Activated CD8-positive, alpha-beta memory T cell treated with anti-CD3 and anti-CD28 coated beads for 36 hours (primary cell): Measurements from ENCODE around the gene SMARCC2. TPM values are rescaled to one million over a fixed set of nuclear protein-coding genes. Genes with fewer than 3 reads are reported as not detected.

ENCODE experiments used
- CTCF ChIA-PET: fragments of 350-600 bp; sonication (Branson Sonifier 250); formaldehyde crosslinking; loops from one replicate; lab custom pipeline; 2021; ENCODE audit warnings: antibody characterized with exemption; lab: Charles Lee
- POLR2A ChIA-PET: fragments of 350-600 bp; sonication (Branson Sonifier 250); formaldehyde crosslinking; loops from one replicate; lab custom pipeline; 2021; ENCODE audit warnings: antibody characterized with exemption; lab: Charles Lee
- total RNA-seq, 2 experiments: library from RNA; stranded (reverse); gene quantifications; one replicate each; pipeline ENCODE4 v1.2.3, GENCODE V29; 2021

The SMARCC2 gene
- total RNA-seq, 2 experiments from 2014 or later = 105 to 108 TPM

GRCh38 chr12:56190695-56191155 lies 1.4 kb upstream of the SMARCC2 start:
- ChIA-PET POLR2A (interaction anchor here (0.7 to 3.4 kb wide), 3 partner anchors 31 to 276 kb away, joined by 3 to 18 read pairs (median 17); partner anchors contain the start of genes ESYT1 and RNF41), CTCF (interaction anchor here (0.7 to 4.1 kb wide), 14 partner anchors 15 to 1044 kb away, joined by 3 to 73 read pairs (median 5); partner anchors contain the start of genes ESYT1, PA2G4, RPL41 and ZC3H10)

GRCh38 chr12:56189918-56190694 lies 823 bp upstream of the SMARCC2 start:
- POLR2A ChIA-PET = interaction anchor here (0.7 to 3.4 kb wide), 10 partner anchors 11 to 373 kb away, joined by 3 to 26 read pairs (median 4); partner anchors contain the start of genes ESYT1, MYL6, RNF41 and RPL41
- CTCF ChIA-PET = interaction anchor here (0.7 to 4.1 kb wide), 46 partner anchors 8 to 1650 kb away, joined by 3 to 73 read pairs (median 5); partner anchors contain the start of genes ANKRD52, ERBB3, ESYT1 and MYL6B

- ChIA-PET POLR2A (interaction anchor here (0.8 to 3.4 kb wide), 5 partner anchors 10 to 70 kb away, joined by 3 to 17 read pairs (median 5); partner anchors contain the start of genes RNF41 and ZC3H10), CTCF (interaction anchor here (0.6 to 4.1 kb wide), 19 partner anchors 13 to 110 kb away, joined by 3 to 73 read pairs (median 5); partner anchors contain the start of genes ESYT1, MYL6B, NABP2 and RNF41)
Measured at GRCh38 chr12:56188778-56189098, 545 bp downstream of the SMARCC2 start.

- CTCF ChIA-PET = interaction anchor here (0.5 to 4.1 kb wide), 15 partner anchors 14 to 111 kb away, joined by 3 to 73 read pairs (median 5); partner anchors contain the start of genes ESYT1, RNF41, RPL41 and ZC3H10
Measured at GRCh38 chr12:56188131-56188777, 1.0 kb downstream of the SMARCC2 start.

GRCh38 chr12:56186957-56187356 lies 2.3 kb downstream of the SMARCC2 start:
- CTCF ChIA-PET = interaction anchor here (0.7 to 1.1 kb wide), 2 partner anchors 181 to 335 kb away, joined by 4 read pairs; no protein-coding TSS in a partner anchor
- POLR2A ChIA-PET = no interaction called here

More at GRCh38 chr12:56188131-56188777, 1.0 kb downstream of the SMARCC2 start:
- POLR2A ChIA-PET = interaction anchor here (0.8 to 3.4 kb wide), 4 partner anchors 13 to 70 kb away, joined by 3 to 17 read pairs (median 6); partner anchors contain the start of genes RNF41 and ZC3H10

- ChIA-PET POLR2A (interaction anchor here (1.7 kb wide), 1 partner anchor 11 kb away, joined by 4 read pairs; the partner anchor contains the start of gene SMARCC2), CTCF (interaction anchor here (1.0 kb wide), 1 partner anchor 11 kb away, joined by 3 read pairs; the partner anchor contains the start of gene SMARCC2)
Measured at GRCh38 chr12:56178347-56178746, 10.9 kb downstream of the SMARCC2 start.

- POLR2A ChIA-PET = no interaction called here
- CTCF ChIA-PET = interaction anchor here (0.7 kb wide), 1 partner anchor 46 kb away, joined by 3 read pairs; no protein-coding TSS in a partner anchor
Measured at GRCh38 chr12:56172839-56173238, 16.4 kb downstream of the SMARCC2 start.

- ChIA-PET CTCF (interaction anchor here (1.5 kb wide), 1 partner anchor 21 kb away, joined by 5 read pairs; no protein-coding TSS in a partner anchor), POLR2A (interaction anchor here (0.6 kb wide), 1 partner anchor 14 kb away, joined by 4 read pairs; no protein-coding TSS in a partner anchor)
Measured at GRCh38 chr12:56169229-56169759, 20.0 kb downstream of the SMARCC2 start.

- ChIA-PET POLR2A (no interaction called here), CTCF (interaction anchor here (1.4 kb wide), 1 partner anchor 16 kb away, joined by 3 read pairs; no protein-coding TSS in a partner anchor)
Measured at GRCh38 chr12:56165369-56165768, 23.9 kb downstream of the SMARCC2 start.

GRCh38 chr12:56164345-56164729 lies 24.9 kb downstream of the SMARCC2 start:
- CTCF ChIA-PET = interaction anchor here (1.4 to 2.9 kb wide), 2 partner anchors 17 to 45 kb away, joined by 3 to 8 read pairs; no protein-coding TSS in a partner anchor
- POLR2A ChIA-PET = no interaction called here

GRCh38 chr12:56163533-56164344 lies 25.5 kb downstream of the SMARCC2 start:
- POLR2A ChIA-PET = interaction anchor here (0.8 to 1.4 kb wide), 2 partner anchors 12 to 35 kb away, joined by 3 to 6 read pairs; partner anchors contain the start of gene ESYT1
- CTCF ChIA-PET = interaction anchor here (0.8 to 2.9 kb wide), 5 partner anchors 18 to 44 kb away, joined by 3 to 9 read pairs (median 8); partner anchors contain the start of gene SMARCC2

GRCh38 chr12:56162468-56163290 lies 26.6 kb downstream of the SMARCC2 start:
- POLR2A ChIA-PET = interaction anchor here (0.6 to 1.5 kb wide), 7 partner anchors 11 to 1834 kb away, joined by 3 to 7 read pairs (median 3); partner anchors contain the start of genes ESYT1, MYL6B and ZC3H10
- CTCF ChIA-PET = interaction anchor here (0.8 to 2.9 kb wide), 7 partner anchors 12 to 95 kb away, joined by 3 to 9 read pairs (median 7); partner anchors contain the start of genes ANKRD52, MYL6B and SMARCC2

GRCh38 chr12:56161690-56162351 lies 27.5 kb downstream of the SMARCC2 start:
- POLR2A ChIA-PET = interaction anchor here (0.6 to 1.5 kb wide), 8 partner anchors 10 to 381 kb away, joined by 3 to 7 read pairs (median 3); partner anchors contain the start of genes MYL6B and RPL41
- CTCF ChIA-PET = interaction anchor here (0.9 to 2.9 kb wide), 8 partner anchors 11 to 96 kb away, joined by 3 to 9 read pairs (median 5); partner anchors contain the start of genes ANKRD52, MYL6B and SMARCC2

GRCh38 chr12:56160894-56161689 lies 28.2 kb downstream of the SMARCC2 start:
- CTCF ChIA-PET = interaction anchor here (0.6 to 2.9 kb wide), 5 partner anchors 10 to 62 kb away, joined by 3 to 8 read pairs (median 3); partner anchors contain the start of gene MYL6B
- POLR2A ChIA-PET = interaction anchor here (0.6 to 1.5 kb wide), 7 partner anchors 9 to 380 kb away, joined by 3 to 7 read pairs (median 4); partner anchors contain the start of genes MYL6B, RPL41 and ZC3H10
